Spleen (tissue), 11 donors: ENCODE data around the gene TMEM128. TPM values are rescaled to one million over a fixed set of nuclear protein-coding genes. Genes with fewer than 3 reads are reported as not detected.
"Not testable (repeated sequence)": the region's sequence is repeated elsewhere in the genome, so short reads cannot be mapped to it uniquely, and the experiment has no call there.

Experiments used
- DNase-seq: peaks from one replicate; pipeline ENCODE4 v3.0.0-alpha.2; 2020
- H3K27ac ChIP-seq, 8 donors: fragments of 200-600 bp; sonication (generic) in 7 of 8; 1 replicate in 4 of 8; 2 replicates in 4 of 8; pipeline versions ENCODE4 v1.5.0 to v1.8.0; 2016 to 2021; ENCODE audit warnings: inconsistent platforms in 4 of 8, mild to moderate bottlenecking in 4 of 8, moderate library complexity in 1 of 8
- H3K27me3 ChIP-seq, 7 donors: fragments of 200-600 bp; sonication (generic) in 6 of 7; replicated peaks in 1 of 7; 1 replicate in 4 of 7; 2 replicates in 3 of 7; pipeline versions ENCODE4 v1.5.0 to v1.8.0; 2016 to 2021; ENCODE audit warnings: inconsistent platforms in 3 of 7, mild to moderate bottlenecking in 1 of 7
- H3K36me3 ChIP-seq, 6 donors: fragments of 200-600 bp; sonication (generic) in 5 of 6; 1 replicate in 4 of 6; 2 replicates in 2 of 6; pipeline versions ENCODE4 v1.5.0 to v1.8.0; 2016 to 2021; ENCODE audit warnings: inconsistent platforms in 2 of 6
- H3K4me1 ChIP-seq, 6 donors: fragments of 200-600 bp; sonication (generic) in 5 of 6; 1 replicate in 3 of 6; 2 replicates in 3 of 6; pipeline versions ENCODE4 v1.5.0 to v1.8.0; 2016 to 2021; ENCODE audit warnings: inconsistent platforms in 3 of 6
- H3K4me3 ChIP-seq, 8 donors: fragments of 200-600 bp; sonication (generic) in 7 of 8; 1 replicate in 4 of 8; 2 replicates in 4 of 8; pipeline versions ENCODE4 v1.5.0 to v1.8.0; 2016 to 2021; ENCODE audit warnings: inconsistent platforms in 4 of 8, mild to moderate bottlenecking in 4 of 8, moderate library complexity in 2 of 8
- H3K9me3 ChIP-seq, 8 donors: fragments of 200-600 bp; sonication (generic) in 7 of 8; 1 replicate in 4 of 8; 2 replicates in 4 of 8; pipeline versions ENCODE4 v1.5.0 to v1.8.0; 2016 to 2021; ENCODE audit warnings: inconsistent platforms in 4 of 8
- CTCF ChIP-seq, 11 experiments: fragments of 200-600 bp in 7 of 11; fragments of 450-650 bp in 4 of 11; sonication (generic) in 4 of 11; IDR thresholded peaks in 8 of 11; conservative IDR thresholded peaks in 3 of 11; 1 replicate in 7 of 11; 2 replicates in 4 of 11; pipeline versions ENCODE4 v1.4.0 to v1.8.0; 2016 to 2021; ENCODE audit warnings: antibody characterized with exemption in 11 of 11, inconsistent platforms in 4 of 11, mild to moderate bottlenecking in 1 of 11
- POLR2A ChIP-seq, 3 donors: fragments of 450-650 bp; IDR thresholded peaks; one replicate each; pipeline ENCODE4 v1.5.1; 2017; ENCODE audit warnings: antibody characterized with exemption in 3 of 3, mild to moderate bottlenecking in 1 of 3
- POLR2AphosphoS5 ChIP-seq, 3 donors: sonication (generic); formaldehyde crosslinking; IDR thresholded peaks; one replicate each; pipeline ENCODE4 v1.5.1; 2017; ENCODE audit warnings: antibody characterized with exemption in 3 of 3
- WGBS, 5 donors: extraction: QIAGEN DNeasy Blood & Tissue Kit in 3 of 5; methylation state at CpG; one replicate each; pipeline versions ENCODE4 v1.1.5 to v1.1.7; 2013 to 2018; 5-methylcytosine and 5-hydroxymethylcytosine counted together
- intact Hi-C: fragments of 100-400 bp; cut with DNase I; formaldehyde crosslinking; loops from one replicate; pipeline ENCODE4 v1.15.0; 2023; ENCODE audit warnings: low total_unique reads
- polyA plus RNA-seq, 3 donors: library from polyadenylated mRNA; stranded (reverse); fragments of 200-250 nt; gene quantifications; one replicate each; pipeline ENCODE4 v1.2.1, GENCODE V29; 2013
- total RNA-seq, 7 donors: library from RNA; depleted of rRNA in 3 of 7; stranded (reverse); fragments of >200 nt in 3 of 7; fragmentation: NEBNext Ultra II Directional in 4 of 7; extraction: Animal tissue kit (Norgen Biotek cat#: 25700) in 4 of 7; gene quantifications; one replicate each; pipeline versions ENCODE4 v1.1.0 to v1.2.1, GENCODE V29; 2016 to 2021
- donor health status: healthy with polysubstance abuse.
- donor health status: DM: no; HTN: no; CAD: no; lungs with moderate emphysema.
- donor health status: DM: no; HTN: no; CAD: no.
- donor health status: Bipolar disorder and iron deficiency.
- donor health status: healthy.
- donor health status: DM: no; HTN: no; CAD: no.
- donor health status: DM: yes; HTN: yes; CAD: no.

Gene TMEM128
- total and polyA plus RNA-seq, 10 donors, result 16.3 to 25.6 (median 21.6) TPM

- intact Hi-C loops, result no loop called here
- Histone ChIP-seq H3K9me3 (no peaks in the 10 kb centered on the region), H3K36me3 (no peaks in the 10 kb centered on the region), H3K4me3 (no peak overlapping the region), H3K4me1 (peaks cover 0 to 17% (median 2%) of the 10 kb centered on the region in 6 donors), H3K27ac (no peak overlapping the region), H3K27me3 (peaks cover 0 to 93% (median 30%) of the 10 kb centered on the region in 7 donors)
- DNase-seq, result no peak
- WGBS, 5 donors, result 15 to 24% (median 18%) methylated on average over 27 to 41 of the region's 41 CpGs
- TF ChIP-seq CTCF (IDR thresholded peaks at IDR 0.05 in 8 of 11, conservative IDR thresholded peaks at IDR 0.05 in 3 of 11) (no peak), POLR2AphosphoS5 (IDR thresholded peaks at IDR 0.05) (no peak), POLR2A (IDR thresholded peaks at IDR 0.05) (no peak)
Observed at GRCh38 chr4:4225915-4226605, 22.0 kb downstream of the TMEM128 start.

DNA sequence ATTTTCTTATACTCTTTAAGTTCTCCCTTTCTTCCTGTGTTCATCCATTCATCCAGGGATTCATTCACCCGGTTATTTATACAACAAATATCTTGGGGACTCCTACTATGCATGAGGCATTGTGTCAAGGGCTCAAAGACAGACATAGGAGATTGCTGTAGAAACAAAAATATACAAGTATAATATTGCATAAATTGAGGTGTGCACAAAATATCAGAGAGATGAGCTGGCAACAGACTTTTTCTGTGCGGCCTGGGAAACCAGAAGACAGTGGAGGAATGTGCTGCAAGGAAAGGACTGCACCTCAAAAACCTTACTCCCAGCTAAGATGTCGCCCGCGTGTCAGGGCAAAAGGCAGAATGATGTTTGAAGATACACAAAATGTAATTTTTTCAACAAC is 30.9 kb downstream of the TMEM128 start:
- Histone ChIP-seq H3K36me3 (no peaks in the 10 kb centered on the region), H3K27me3 (peaks cover 0 to 30% (median 7%) of the 10 kb centered on the region in 7 donors), H3K4me3 (no peak overlapping the region), H3K9me3 (no peaks in the 10 kb centered on the region), H3K27ac (no peak overlapping the region), H3K4me1 (no peaks in the 10 kb centered on the region)
- DNase-seq, result no peak
- TF ChIP-seq POLR2A (IDR thresholded peaks at IDR 0.05) (no peak), POLR2AphosphoS5 (IDR thresholded peaks at IDR 0.05) (no peak), CTCF (IDR thresholded peaks at IDR 0.05 in 8 of 11, conservative IDR thresholded peaks at IDR 0.05 in 3 of 11) (no peak)
- intact Hi-C loops, result no loop called here
- 78 to 84% (median 79%) methylated on average over 5 of the region's 5 CpGs for WGBS, 5 donors

GRCh38 chr4:4216648-4217047 is 31.4 kb downstream of the TMEM128 start:
- no peaks in the 10 kb centered on the region for H3K4me1 ChIP-seq
- H3K27ac ChIP-seq, result no peak overlapping the region

DNA sequence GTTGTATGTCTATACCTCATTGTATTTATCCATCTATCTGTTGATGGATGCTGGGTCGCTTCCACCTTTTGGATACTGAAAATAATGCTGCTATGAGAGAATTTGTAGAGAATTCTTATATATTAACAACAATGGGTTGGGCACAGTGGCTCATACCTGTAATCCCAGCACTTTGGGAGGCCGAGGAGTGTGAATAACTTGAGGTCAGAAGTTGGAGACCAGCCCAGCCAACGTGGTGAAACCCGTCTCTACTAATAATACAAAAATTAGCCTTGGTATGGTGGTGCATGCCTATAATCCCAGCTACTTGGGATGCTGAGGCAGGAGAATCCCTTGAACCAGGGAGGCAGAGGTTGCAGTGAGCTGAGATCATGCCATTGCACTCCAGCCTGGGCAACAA is 34.3 kb downstream of the TMEM128 start:
- intact Hi-C loops, H3K36me3 ChIP-seq, H3K4me1 ChIP-seq, DNase-seq, H3K27ac ChIP-seq, H3K4me3 ChIP-seq, H3K9me3 ChIP-seq: not testable (repeated sequence)
- 58 to 80% (median 71%) methylated on average over 4 of the region's 4 CpGs for WGBS, 5 donors
- H3K27me3 ChIP-seq, result peaks cover 0 to 26% (median 7%) of the 10 kb centered on the region in 7 donors

More at GRCh38 chr4:4216648-4217047, 31.4 kb downstream of the TMEM128 start:
- Histone ChIP-seq H3K4me3 (no peak overlapping the region), H3K27me3 (peaks cover 0 to 27% (median 5%) of the 10 kb centered on the region in 7 donors), H3K9me3 (no peaks in the 10 kb centered on the region), H3K36me3 (no peaks in the 10 kb centered on the region)
- DNase-seq, result no peak
- WGBS, 5 donors, result 67 to 82% (median 76%) methylated on average over 7 of the region's 7 CpGs
- TF ChIP-seq CTCF (IDR thresholded peaks at IDR 0.05 in 8 of 11, conservative IDR thresholded peaks at IDR 0.05 in 3 of 11), result no peak
- TF ChIP-seq POLR2AphosphoS5 (IDR thresholded peaks at IDR 0.05), result no peak
- no peak for TF ChIP-seq POLR2A (IDR thresholded peaks at IDR 0.05)
- intact Hi-C loops, result no loop called here
